ENCODE results near the gene RTN4RL1.

Gene RTN4RL1

DNA sequence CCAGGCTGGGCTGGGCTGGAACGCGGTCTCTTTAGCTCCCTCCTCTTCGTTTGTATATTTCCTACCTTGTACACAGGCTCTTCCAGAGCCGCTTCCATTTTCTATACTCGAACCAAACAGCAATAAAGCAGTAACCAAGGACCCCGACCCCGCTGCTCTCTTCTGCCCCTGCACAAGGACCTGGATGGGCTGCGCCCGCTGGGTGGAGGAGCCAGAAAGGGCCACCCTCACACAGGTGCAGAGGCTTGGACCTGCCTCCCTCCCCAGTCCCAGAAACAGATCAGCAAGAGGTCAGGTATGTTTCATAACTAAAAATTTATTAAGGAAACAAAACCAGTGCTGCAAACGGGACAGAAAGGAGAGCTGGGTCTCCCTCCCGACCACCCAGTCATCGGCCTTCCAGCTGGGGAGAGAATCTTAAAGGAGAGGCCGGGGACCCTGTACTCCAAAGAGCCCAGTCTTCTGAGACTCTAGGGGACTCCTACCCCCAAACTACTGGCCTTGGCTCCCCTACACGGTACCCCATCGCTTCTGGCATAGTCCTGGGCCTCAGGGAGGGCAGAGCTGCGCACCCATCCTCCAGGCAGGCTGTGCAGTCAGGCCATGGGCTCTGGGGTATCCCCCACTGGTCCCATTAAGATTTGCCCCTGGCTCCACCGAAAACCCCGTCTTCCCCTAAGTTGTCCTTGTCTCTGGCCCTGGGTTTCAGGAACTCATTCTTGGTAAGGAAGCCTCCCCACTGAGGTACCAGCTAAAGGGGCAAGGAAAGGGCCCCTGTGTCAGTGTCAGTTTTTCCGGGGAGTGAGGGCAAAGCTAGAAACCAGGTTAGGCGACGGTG lies 34.6 kb upstream of the RTN4RL1 start:
- no peak for DNase-seq (ENCODE audit: low read depth)

DNA sequence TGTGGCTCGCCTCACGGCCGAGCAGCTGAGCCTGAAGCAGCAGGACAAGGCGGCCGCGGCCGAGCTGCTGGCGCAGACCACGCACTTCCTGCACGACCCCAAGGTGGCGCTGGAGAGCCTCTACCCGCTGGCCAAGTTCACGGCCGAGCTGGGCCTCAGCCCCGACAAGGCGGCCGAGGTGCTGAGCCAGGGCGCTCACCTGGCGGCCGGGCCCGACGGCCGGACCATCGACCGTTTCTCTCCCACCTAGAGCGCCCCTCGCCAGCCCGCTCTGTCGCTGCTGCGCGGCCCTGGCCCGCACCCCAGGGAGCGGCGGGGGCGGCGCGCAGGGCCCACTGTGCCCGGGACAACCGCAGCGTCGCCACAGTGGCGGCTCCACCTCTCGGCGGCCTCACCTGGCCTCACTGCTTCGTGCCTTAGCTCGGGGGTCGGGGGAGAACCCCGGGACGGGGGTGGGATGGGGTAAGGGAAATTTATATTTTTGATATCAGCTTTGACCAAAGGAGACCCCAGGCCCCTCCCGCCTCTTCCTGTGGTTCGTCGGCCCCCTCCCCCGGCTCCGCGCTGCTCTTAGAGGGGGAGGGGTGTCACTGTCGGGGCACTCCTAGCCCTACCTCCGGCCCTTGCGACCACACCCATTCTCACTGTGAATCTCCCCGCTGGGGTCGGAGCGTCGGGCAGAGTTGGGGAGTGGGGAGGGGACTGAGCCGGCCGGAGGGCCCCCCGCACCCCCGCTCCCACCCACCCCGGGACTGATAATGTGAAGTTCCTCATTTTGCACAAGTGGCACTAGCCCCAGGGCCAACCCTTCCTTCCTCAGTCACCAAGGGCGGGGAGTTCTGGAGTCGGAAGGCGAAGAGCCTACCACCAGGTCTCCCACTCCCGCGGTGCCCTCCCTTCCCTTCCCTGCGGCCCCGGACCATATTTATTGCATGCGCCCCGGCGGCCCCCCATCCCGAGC lies 33.7 kb upstream of the RTN4RL1 start:
- no peak for DNase-seq (ENCODE audit: low read depth)

DNA sequence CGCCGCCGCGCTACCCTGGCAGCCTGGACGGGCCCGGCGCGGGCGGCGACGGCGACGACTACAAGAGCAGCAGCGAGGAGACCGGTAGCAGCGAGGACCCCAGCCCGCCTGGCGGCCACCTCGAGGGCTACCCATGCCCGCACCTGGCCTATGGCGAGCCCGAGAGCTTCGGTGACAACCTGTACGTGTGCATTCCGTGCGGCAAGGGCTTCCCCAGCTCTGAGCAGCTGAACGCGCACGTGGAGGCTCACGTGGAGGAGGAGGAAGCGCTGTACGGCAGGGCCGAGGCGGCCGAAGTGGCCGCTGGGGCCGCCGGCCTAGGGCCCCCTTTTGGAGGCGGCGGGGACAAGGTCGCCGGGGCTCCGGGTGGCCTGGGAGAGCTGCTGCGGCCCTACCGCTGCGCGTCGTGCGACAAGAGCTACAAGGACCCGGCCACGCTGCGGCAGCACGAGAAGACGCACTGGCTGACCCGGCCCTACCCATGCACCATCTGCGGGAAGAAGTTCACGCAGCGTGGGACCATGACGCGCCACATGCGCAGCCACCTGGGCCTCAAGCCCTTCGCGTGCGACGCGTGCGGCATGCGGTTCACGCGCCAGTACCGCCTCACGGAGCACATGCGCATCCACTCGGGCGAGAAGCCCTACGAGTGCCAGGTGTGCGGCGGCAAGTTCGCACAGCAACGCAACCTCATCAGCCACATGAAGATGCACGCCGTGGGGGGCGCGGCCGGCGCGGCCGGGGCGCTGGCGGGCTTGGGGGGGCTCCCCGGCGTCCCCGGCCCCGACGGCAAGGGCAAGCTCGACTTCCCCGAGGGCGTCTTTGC lies 32.8 kb upstream of the RTN4RL1 start:
- no peak for DNase-seq (ENCODE audit: low read depth)

- no peak for DNase-seq (ENCODE audit: low read depth)
Measured at GRCh38 chr17:2057175-2057759, 32.1 kb upstream of the RTN4RL1 start.

DNA sequence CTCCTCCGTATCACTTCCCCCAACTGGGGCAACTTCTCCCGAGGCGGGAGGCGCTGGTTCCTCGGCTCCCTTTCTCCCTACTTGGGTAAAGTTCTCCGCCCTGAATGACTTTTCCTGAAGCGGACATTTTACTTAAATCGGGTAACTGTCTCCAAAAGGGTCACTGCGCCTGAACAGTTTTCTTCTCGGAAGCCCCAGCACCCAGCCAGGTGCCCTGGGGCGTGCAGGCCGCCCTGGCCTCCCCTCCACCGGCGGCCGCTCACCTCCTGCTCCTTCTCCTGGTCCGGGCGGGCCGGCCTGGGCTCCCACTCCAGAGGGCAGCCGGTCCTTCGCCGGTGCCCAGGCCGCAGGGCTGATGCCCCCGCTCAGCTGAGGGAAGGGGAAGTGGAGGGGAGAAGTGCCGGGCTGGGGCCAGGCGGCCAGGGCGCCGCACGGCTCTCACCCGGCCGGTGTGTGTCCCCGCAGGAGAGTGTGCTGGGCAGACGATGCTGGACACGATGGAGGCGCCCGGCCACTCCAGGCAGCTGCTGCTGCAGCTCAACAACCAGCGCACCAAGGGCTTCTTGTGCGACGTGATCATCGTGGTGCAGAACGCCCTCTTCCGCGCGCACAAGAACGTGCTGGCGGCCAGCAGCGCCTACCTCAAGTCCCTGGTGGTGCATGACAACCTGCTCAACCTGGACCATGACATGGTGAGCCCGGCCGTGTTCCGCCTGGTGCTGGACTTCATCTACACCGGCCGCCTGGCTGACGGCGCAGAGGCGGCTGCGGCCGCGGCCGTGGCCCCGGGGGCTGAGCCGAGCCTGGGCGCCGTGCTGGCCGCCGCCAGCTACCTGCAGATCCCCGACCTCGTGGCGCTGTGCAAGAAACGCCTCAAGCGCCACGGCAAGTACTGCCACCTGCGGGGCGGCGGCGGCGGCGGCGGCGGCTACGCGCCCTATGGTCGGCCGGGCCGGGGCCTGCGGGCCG lies 31.4 kb upstream of the RTN4RL1 start:
- peak; percentile 70 for DNase-seq (ENCODE audit: low read depth)

DNA sequence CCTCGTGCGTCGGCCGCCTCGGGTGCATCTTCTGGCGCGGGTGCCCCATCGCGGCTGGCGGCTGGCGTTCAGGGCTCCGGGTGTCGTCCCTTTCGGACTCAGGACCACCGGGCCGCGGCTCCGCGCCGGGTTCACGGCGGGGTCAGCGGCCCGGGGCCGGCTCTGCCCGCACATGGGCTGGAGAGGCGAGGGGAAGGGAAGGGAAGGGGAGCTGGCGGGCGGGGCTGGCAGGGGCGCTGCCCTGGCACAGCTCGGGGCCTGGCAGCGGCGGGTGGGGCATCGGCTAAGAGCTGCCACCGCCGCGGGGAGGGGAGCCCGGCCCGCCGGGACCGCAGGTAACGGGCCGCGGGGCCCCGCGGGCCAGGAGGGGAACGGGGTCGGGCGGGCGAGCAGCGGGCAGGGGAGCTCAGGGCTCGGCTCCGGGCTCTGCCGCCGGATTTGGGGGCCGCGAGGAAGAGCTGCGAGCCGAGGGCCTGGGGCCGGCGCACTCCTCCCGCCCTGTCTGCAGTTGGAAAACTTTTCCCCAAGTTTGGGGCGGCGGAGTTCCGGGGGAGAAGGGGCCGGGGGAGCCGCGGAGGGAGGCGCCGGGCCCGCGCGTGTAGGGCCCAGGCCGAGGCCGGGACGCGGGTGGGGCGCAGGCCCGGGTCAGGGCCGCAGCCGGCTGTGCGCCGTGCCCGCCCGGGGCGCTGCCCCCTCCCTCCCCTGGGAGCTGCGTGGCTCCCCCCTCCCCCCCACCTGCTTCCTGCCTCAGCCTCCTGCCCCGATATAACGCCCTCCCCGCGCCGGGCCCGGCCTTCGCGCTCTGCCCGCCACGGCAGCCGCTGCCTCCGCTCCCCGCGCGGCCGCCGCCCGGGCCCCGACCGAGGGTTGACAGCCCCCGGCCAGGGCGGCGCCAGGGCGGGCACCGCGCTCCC lies 30.4 kb upstream of the RTN4RL1 start:
- DNase-seq (ENCODE audit: low read depth) = peak; percentile 70

- peak; percentile 87 for DNase-seq (ENCODE audit: low read depth)
Measured at GRCh38 chr17:2054512-2055291, 29.6 kb upstream of the RTN4RL1 start, which contains the start of gene HIC1. HIC1 (plus strand) TSS chr17:2055103; CDS start chr17:2056691, 1,588 bp downstream.

GRCh38 chr17:2054262-2054511 lies 29.1 kb upstream of the RTN4RL1 start:
- DNase-seq (ENCODE audit: low read depth) = no peak

- DNase-seq (ENCODE audit: low read depth) = peak; percentile 85
Measured at GRCh38 chr17:2053380-2054261, 28.5 kb upstream of the RTN4RL1 start.

- no peak for DNase-seq (ENCODE audit: low read depth)
Measured at GRCh38 chr17:2051933-2052559, 26.9 kb upstream of the RTN4RL1 start.

- DNase-seq (ENCODE audit: low read depth) = peak; percentile 62
Measured at GRCh38 chr17:2051061-2051932, 26.2 kb upstream of the RTN4RL1 start.

GRCh38 chr17:2050300-2051060 lies 25.3 kb upstream of the RTN4RL1 start:
- DNase-seq (ENCODE audit: low read depth) = peak; percentile 72

- peak; percentile 83 for DNase-seq (ENCODE audit: low read depth)
Measured at GRCh38 chr17:2049333-2050299, 24.5 kb upstream of the RTN4RL1 start.

GRCh38 chr17:2048805-2049204 lies 23.7 kb upstream of the RTN4RL1 start:
- DNase-seq (ENCODE audit: low read depth) = no peak
